ENCODE data around the gene GRM1. TPM values are rescaled to one million over a fixed set of nuclear protein-coding genes. Genes with fewer than 3 reads are reported as not detected.

The GRM1 gene
- total and polyA plus RNA-seq, 8 donors, result not detected

GRCh38 chr6:146146836-146147235, 118.0 kb downstream of the GRM1 start:
- intact Hi-C loops (cut with DNase I; ENCODE audit: low total_unique reads), result no loop called here
- Histone ChIP-seq H3K4me3 (no peak overlapping the region), H3K9me3 (peaks cover 0 to 11% (median 0%) of the 10 kb centered on the region in 4 donors), H3K27me3 (no peaks in the 10 kb centered on the region), H3K27ac (no peak overlapping the region), H3K36me3 (no peaks in the 10 kb centered on the region), H3K4me1 (no peaks in the 10 kb centered on the region)
- TF ChIP-seq POLR2A (IDR thresholded peaks at IDR 0.05), result no peak
- TF ChIP-seq POLR2AphosphoS5 (IDR thresholded peaks at IDR 0.05), result no peak
- no peak for TF ChIP-seq EP300 (IDR thresholded peaks at IDR 0.05)
- no peak for TF ChIP-seq CTCF (IDR thresholded peaks at IDR 0.05)
- WGBS, 5 donors, result 93 to 98% (median 95%) methylated on average over 1 of the region's 1 CpG
- DNase-seq, result no peak

- H3K27me3 ChIP-seq, result no peaks in the 10 kb centered on the region
- H3K4me3 ChIP-seq, result no peak overlapping the region
- TF ChIP-seq POLR2AphosphoS5 (IDR thresholded peaks at IDR 0.05), result no peak
- TF ChIP-seq POLR2A (IDR thresholded peaks at IDR 0.05), result no peak
- no peak for TF ChIP-seq EP300 (IDR thresholded peaks at IDR 0.05)
- no peak for TF ChIP-seq CTCF (IDR thresholded peaks at IDR 0.05)
- no peaks in the 10 kb centered on the region for H3K36me3 ChIP-seq
- no peaks in the 10 kb centered on the region for H3K9me3 ChIP-seq
- no peaks in the 10 kb centered on the region for H3K4me1 ChIP-seq
- DNase-seq, result no peak
- no peak overlapping the region for H3K27ac ChIP-seq
- 21 to 53% (median 31%) methylated on average over 1 of the region's 1 CpG for WGBS, 5 donors
- intact Hi-C loops (cut with DNase I; ENCODE audit: low total_unique reads), result no loop called here
Observed at GRCh38 chr6:146149770-146150169, 120.9 kb downstream of the GRM1 start.

DNA sequence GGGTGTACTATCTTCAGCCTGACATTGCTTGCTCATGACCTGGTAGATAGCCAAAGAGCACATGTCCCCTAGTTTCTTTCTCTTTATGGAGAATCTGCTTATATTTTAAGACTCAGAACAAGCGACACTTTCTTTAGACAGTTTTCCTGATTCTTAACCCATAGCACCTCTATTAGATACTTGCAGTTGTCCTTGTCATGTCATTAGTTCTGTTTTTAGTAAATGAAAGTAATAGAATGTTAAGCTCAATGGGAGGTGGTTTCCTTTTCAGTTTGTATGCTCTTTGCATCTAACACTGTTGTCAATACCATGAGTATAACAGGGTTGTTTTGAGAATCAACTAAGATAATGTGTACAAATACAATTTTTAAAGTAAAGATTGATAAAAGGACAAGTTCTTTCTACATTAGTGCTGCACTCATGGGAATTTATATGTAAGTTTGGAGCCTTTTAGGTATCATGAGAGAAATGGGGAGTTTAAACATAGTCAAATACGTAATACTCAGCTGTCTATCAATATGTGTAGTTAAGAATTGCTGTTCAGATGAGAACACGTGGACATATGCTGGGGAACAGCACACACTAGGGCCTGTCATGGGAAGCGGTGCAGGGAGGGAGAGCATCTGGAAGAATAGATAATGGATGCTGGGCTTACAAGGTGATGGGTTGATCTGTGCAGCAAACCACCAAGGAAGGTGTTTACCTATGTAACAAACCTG, 124.3 kb downstream of the GRM1 start:
- 59 to 70% (median 65%) methylated on average over 4 of the region's 4 CpGs for WGBS, 5 donors
- no peak overlapping the region for H3K27ac ChIP-seq
- no peak for DNase-seq
- no peaks in the 10 kb centered on the region for H3K27me3 ChIP-seq
- TF ChIP-seq EP300 (IDR thresholded peaks at IDR 0.05), result no peak
- no peak for TF ChIP-seq CTCF (IDR thresholded peaks at IDR 0.05)
- no peak for TF ChIP-seq POLR2AphosphoS5 (IDR thresholded peaks at IDR 0.05)
- no peak for TF ChIP-seq POLR2A (IDR thresholded peaks at IDR 0.05)
- H3K36me3 ChIP-seq, result no peaks in the 10 kb centered on the region
- H3K4me1 ChIP-seq, result no peaks in the 10 kb centered on the region
- intact Hi-C loops (cut with DNase I; ENCODE audit: low total_unique reads), result no loop called here
- H3K9me3 ChIP-seq, result no peaks in the 10 kb centered on the region
- no peak overlapping the region for H3K4me3 ChIP-seq

DNA sequence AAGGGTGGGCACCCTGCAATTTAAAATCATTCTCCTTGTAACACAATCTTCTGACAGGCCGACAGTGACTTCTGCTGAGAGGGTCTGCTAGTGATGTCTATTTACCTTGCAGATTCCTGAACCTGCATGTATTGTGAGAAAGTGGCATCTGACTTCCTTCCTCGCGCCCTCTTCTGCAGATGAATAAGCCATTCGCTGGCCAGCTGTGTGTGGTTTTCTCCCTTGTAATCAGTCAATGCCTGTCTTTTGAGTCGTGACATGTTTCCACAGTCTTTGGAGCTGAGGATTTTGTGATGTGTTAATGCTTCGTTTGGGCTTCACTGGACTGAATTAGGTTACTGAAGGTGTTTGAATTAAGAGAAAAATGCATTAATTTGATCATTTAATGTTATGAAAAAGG, 125.3 kb downstream of the GRM1 start:
- Histone ChIP-seq H3K4me3 (no peak overlapping the region), H3K9me3 (no peaks in the 10 kb centered on the region), H3K27ac (no peak overlapping the region), H3K27me3 (no peaks in the 10 kb centered on the region), H3K4me1 (no peaks in the 10 kb centered on the region), H3K36me3 (no peaks in the 10 kb centered on the region)
- WGBS, 5 donors, result 4 to 18% (median 9%) methylated on average over 6 of the region's 6 CpGs
- TF ChIP-seq POLR2A (IDR thresholded peaks at IDR 0.05) (no peak), CTCF (IDR thresholded peaks at IDR 0.05) (no peak), EP300 (IDR thresholded peaks at IDR 0.05) (no peak), POLR2AphosphoS5 (IDR thresholded peaks at IDR 0.05) (no peak)
- DNase-seq, result no peak
- intact Hi-C loops (cut with DNase I; ENCODE audit: low total_unique reads), result no loop called here

Data from stomach (tissue), 9 donors.